Glomerular visceral epithelial cell (primary cell): Measurements from ENCODE around the gene KDM3B.

ENCODE experiments used
- DNase-seq: peaks from one replicate; pipeline ENCODE4 v3.0.0-alpha.2; 2016; ENCODE audit errors: extremely low spot score

Gene KDM3B

DNA sequence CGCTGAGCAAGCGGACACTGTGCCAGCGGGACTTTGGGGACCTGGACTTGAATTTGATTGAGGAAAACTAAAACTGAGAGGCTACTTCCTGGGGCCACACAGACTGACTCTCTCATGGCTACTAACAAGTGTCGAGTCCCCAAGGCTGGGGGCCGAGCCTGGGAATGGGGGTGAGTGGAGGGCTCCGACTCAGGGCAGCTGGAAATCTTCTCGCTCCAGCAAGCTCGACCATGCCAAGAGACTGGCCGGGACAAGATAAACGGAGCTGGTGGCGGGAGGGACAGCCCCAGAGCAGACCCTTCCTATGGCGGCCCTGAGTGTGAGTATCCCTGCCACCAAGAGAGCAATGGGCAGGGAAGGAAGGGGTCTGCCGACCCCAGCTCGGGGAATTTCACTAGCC is 5.6 kb upstream of the KDM3B start:
- DNase-seq, result no peak

DNA sequence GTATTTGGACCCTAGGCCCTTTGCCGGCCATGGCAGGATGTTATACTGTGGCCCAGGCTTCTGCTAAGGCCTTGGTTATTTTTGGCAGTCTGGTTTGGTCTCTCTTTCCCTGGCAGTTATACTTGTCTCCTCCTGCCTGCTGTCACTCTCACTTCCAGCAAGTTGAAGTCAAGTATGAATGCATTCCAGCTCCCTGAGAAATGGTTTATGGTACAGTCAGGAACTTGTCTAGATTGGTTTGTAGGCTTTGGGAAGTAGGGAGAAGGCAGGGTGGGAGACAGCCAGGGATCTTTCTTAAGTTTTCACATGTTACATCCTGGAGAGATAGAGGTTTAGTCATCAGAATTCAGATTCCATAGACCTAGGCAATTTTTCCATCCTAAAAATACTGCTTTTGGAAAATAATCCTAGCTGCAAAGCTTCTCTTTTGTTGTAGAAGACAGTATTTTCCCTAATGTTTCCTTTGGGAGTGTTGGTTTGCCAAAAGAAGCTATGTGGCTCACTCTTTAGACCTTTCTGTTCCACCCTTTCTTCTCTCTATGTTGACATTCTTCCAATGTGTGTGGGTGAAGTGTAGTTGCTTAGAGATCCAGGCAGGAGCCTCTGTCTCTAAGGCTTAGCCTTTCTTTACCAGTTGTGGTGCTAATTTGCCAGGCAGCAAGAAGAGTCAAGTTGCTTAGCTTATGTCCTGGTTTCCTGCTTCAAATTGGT is 2.5 kb upstream of the KDM3B start:
- DNase-seq, result no peak

DNA sequence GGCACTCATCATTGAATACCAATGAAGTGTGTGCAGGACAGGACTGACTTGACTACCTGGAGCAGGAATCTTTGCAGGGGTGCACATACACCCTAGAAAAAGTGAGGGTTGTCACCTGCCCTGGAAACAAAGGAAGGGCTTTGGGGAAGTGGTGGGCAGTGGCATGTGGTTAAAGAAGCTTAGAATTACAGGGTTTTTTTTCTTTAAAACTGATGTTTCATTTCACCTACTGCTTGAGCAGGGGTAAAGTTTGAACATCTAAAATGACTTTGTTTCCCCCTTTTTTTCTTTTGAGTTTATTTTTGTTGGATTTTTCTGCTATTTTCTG is 2.0 kb upstream of the KDM3B start:
- DNase-seq, result no peak

DNA sequence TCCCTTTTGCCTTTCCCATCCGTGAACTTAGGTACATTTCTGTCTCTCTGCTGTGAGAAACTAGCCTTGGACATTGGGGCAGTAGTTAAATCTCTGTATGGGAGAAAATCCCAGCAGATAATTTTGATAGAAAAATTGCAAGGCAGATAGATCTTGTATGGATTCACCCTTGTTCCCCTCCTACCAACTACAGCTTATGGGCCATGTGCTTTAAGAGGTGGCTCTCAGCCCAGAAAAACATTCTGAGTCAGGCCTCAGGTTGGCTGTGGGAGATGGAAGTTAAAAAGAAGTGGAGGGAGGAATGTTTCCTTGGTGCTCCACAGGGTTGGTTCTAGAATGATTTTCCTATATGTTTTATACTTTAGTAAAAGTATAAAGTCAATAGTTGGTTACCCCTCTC is 1.4 kb upstream of the KDM3B start:
- peak; percentile 61 for DNase-seq

DNA sequence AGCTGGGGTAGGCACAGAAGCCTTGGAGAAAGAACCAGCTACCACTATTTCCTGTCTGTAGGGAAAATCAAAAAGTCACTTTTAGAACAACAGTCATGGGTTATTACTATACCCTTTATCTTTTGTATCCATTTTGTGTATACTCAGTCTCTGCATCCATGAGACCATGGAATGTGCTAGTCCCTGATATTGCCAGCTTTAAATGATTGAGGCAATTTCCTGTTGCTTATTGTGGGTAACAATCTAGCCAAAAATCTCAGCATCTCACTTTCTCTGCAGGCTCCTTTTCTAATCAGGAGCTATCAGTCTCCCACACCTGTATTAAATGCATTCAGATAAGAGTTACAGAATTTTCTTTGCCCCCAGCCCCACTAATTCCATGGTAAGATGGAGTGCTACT is 968 bp upstream of the KDM3B start:
- no peak for DNase-seq

DNA sequence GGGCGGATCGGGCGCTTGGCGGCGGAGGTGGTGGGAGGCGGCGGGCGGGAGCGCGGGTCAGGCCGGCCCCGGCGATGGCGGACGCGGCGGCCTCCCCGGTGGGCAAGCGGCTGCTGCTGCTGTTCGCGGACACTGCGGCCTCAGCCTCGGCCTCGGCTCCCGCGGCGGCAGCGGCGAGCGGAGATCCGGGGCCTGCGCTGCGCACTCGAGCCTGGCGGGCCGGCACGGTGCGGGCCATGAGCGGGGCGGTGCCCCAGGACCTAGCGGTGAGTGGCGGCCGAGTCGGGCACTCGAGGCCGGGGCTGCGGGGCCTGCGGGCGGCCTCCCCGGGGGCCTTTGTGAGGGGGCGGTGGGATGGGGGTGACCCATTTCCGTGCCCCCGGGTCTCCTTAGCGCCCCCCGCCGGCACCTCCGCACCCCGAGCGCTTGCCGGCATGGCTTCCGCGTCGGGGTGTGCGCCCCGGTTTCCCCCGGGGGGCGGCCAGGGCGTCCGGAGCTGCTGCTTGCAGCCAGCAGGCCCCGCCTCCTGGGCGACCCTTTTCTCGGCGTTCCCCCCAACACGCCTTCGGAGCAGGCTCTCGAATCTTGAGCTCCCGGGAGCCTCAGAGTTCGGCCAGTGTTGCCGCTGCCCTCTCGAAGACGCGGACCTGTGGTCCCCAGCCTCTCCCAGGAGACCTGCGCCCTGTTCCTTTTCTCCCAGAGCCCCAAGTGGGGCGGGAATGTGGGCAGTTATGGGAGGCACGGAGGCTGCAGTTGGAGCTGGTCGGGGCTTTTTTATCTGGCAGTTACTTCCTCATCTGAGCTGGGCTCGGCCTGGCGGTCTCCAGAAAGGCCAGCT is 456 bp downstream of the KDM3B start:
- DNase-seq, result peak; percentile 68

DNA sequence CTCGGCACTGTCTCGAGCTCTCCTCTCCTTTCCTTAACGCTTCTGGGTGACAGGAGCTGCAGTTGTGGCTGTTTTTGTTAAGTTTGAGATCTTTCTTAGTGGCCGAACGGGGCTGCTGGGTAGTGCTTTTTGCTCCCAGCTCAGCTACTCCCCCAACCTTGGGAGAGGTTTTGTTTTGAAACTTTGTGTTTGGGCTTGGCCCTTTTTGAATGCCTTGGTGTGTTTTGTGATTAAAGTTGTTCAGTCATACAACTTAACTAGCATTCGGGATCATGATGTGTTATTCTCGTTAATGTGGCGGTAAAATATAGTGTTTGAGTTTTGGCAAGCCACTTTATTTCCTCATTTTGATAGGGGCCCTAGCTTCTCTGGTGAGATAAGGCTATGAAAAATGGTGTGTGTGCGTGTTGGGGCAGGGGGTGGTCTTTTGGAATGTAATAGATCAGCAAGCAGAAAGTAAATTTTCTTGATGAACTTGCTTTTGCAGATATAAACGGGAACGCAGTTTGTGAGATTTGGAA is 1.1 kb downstream of the KDM3B start:
- no peak for DNase-seq

DNA sequence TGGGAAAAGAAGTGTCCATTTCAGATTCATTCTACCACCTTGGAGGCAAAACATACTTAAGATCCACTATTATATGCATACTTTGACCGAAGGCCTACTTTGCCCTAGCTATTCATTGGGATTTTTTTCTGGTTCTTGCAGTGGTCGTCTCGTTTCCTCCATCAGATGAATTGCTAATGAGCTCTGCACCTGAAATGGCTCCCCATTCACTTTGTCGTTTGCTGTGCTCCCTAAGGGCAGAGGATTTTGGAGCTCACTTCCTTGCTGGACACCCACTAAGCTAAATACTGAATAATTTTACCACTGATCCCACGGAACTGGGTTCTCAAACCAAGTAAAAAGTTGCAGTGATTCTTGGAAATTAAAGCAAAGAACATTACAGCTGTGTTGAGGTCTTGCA is 1.9 kb downstream of the KDM3B start:
- DNase-seq, result no peak

DNA sequence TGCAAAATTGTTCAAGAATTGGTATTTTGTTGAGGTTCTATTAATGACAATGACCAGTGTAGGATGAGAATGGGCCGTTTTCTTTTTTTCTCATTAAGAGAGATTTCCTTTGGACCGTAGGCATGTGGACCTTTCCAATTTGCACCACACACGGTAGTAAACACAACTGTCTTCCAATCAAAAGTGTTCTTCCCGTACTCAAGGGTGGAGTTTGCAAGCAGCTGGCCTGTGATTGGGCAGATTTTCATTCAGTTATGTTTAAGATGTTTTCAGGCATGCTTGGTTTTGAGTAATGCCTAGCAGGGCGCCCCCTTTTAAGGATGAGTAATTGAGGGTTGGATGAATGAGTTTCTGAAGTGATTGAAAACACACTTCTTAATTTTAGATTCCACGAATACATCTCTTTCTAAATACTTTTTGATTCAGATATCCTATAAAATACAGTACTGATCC is 2.5 kb downstream of the KDM3B start:
- peak; percentile 81 for DNase-seq

DNA sequence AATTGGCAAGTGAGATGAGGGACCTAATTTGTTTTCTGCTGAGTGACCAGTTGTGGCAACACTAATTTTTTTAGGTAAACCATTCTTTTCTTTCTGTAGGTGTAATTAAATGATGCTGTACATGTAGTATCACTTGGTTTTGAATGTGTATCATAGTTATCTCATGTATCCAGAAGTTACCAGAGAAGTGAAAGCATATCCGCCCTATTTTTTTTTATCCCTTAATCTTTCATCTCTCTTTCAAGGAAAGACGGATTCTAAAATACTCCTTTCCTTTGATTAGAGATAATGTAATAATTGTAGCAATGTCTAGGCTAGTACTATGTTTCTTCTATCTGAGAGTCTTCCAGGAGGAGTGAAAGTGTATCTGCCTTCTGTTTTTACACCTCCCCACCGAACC is 7.1 kb downstream of the KDM3B start:
- no peak for DNase-seq

DNA sequence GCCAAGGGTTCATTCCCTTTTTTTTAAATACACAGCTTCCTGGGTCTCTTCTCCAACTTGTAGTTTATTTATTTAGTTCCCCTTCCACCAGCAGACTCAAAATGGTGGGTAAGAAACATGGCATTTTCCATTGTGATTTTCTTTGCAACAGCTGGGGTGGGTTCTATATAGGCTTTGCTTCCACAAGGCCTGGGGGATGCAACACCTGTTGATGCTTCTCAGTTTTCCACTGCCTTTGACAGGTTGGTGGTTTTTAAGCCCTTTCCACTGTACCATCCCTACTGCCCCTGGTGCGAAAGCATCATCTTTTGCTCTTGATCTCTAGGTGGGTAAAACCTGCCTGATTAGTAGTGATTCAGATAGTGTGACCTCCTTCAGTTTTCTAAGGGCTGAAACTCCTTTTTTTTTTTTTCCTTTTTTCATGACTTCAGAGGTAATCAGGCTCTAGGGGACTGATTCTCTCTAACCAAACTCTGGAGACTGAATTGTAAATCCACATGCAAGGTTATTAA is 8.5 kb downstream of the KDM3B start:
- no peak for DNase-seq

DNA sequence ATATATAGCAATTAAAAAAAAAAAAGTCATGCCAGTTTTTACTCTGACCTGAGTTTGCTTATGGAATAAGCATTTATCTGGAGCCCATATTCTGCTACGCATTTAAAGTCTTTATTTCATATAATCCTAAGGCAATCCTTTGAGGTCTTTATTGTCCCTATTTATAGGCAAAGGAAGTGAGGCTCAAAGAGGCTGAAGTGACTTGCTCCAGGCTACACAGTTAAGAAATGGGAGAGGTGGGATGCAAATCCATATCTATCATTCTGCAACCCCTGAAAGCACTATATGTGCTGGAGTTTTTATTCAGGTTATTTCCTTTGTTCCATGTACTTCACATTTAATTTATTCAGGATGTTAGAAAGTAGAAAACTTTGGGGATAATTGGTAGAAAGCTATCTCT is 12.1 kb downstream of the KDM3B start:
- no peak for DNase-seq

DNA sequence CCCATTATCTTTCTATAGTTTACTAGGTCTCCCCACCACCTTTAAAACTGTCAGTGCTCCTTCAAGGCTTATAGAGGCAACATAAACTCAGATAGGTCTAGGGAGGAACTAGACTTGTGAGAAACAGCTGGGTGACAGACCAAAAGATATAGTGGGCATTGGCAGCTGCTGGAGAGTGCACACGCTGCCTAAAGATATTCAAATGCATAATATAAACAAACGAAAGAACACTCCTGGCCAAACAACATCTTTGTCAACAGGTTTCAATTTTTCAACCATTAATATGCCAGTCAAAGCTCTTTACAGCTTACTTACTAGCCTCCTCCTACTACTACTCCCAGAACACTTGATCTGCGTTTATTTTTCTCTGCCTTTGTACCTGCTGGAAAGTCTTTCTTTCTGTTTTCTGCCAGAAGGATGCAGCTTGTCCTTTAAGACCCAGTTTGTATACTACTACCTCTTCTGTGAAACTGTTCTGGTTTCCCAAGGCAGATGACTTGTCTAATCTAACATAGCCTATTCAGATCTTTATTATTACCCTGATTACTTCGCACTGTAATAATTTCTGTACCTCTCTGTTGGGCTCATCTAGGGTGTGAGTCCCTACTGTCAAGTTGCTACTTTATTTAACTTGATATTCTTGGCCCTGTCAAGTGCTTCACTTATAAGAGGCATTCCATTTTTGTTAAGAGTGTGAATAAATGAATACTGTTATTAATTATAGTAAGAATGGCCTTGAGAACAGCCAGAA is 14.3 kb downstream of the KDM3B start:
- no peak for DNase-seq

DNA sequence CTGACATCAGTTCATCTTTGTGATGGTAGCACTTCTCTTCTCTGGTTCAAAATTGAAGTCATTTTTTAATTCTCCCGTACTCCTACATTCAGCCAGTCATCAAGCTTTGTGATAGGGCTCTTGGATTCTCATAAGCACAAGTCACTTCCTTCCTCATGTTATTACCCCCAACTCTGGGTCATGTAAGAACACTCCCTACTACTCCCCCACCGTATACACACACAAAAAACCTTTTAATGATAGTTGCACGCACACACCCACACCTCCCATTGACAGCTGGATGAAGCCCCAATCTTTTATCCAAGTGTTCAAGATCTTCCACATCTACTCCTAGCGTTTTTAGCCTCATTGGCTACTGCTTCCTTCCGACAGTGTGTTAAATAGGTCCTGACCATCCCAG is 16.8 kb downstream of the KDM3B start:
- no peak for DNase-seq

DNA sequence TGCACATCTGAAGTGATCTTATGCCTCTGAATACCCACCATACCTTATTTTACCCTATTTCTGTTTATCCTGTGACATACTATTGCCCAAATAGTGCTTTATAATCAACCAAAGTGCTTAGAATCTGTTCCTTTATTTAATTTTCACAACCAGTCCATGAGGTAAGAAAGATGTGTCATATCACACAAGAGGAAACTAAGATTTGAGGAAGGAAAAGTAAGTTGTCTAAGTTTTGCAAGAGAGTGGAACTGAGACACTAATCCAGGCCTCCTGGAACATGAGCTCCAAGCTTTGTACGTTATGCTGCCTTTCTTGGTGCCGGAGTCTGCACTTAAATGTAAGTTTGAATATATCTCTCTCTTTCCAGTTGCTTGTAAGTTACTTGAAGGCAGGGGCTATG is 17.2 kb downstream of the KDM3B start:
- DNase-seq, result no peak

DNA sequence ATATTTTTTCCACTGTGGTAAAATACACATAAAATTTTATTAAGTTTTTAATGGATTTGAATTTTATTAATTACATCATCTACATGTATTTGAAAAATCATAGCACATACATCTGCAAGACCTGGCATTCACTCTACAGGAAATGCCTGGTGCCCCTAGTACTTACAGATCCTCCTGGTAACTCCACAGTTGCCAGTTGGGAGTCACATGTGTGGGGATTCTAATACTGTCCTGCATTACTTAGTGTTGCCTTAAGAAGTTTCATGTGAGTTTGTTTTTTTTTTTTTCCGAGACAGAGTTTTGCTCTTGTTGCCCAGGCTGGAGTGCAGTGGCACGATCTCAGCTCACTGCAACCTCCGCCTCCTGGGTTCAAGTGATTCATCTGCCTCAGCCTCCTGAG is 18.1 kb downstream of the KDM3B start:
- no peak for DNase-seq

DNA sequence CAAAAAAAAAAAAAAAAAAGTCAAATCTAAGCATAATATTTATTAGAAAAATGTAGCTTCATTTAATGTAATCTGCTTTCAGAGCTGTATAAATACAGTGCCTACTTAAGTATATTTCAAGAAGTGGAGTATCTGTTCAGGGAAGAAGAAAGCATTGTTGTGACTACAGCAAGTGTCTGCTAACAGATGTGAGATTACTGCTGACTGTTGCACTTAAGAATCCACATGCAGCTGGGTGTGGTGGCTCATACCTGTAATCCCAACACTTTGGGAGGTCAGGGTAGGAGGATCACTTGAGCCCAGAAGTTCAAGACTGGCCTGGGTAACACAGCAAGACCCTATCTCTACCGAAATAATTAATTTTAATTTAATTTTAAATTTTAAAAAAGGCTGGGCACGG is 19.0 kb downstream of the KDM3B start:
- no peak for DNase-seq

DNA sequence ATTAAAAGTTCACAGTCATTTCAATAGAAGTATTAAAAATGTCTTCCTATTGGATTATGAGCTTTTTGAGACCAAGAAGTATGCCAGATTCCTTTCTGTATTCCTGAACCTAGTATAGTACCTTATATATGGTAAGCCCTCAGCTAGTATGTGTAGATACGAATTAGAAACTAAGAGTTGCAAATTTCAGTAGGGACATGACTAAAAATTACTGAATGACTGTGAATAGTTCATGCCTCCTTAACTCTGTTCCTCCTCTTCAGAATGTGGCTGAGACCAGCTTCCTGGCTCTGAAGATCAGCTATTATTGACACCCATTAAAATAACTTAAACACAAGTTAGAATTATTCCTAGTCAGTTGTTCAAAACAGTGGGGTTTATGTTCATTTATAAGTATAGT is 19.7 kb downstream of the KDM3B start:
- no peak for DNase-seq

DNA sequence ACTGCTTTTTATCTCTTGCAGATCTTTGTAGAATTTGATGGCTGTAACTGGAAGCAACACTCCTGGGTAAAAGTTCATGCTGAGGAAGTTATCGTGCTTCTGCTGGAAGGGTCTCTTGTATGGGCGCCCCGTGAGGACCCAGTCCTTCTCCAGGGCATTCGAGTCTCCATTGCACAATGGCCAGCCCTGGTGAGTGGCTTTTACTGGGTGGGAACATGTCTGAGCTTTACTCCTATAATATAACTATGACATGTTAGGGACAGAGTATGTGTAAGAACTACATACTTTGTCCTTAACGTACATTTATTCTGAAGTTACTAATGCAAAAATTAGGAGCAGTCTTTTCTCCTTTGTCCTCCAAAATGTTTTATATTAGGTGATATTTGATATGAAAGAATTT is 20.2 kb downstream of the KDM3B start:
- DNase-seq, result no peak

DNA sequence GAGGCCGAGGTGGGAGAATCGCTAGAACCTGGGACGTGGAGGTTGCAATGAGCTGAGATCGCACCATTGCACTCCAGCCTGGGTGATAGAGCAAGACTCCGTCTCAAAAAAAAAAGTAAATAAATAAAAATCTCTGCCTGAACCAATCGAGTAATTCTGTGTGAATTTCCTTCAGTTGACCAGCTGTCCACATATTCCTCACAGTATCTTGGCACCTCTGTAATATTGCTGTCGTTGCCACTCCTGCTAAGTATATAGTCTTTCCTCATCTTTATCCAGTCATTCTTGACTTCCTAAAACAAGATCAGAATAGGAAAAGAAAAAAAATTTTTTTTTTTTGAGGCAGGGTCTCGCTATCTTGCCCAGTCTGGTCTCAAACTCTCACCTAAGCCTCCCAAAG is 29.9 kb downstream of the KDM3B start:
- no peak for DNase-seq

DNA sequence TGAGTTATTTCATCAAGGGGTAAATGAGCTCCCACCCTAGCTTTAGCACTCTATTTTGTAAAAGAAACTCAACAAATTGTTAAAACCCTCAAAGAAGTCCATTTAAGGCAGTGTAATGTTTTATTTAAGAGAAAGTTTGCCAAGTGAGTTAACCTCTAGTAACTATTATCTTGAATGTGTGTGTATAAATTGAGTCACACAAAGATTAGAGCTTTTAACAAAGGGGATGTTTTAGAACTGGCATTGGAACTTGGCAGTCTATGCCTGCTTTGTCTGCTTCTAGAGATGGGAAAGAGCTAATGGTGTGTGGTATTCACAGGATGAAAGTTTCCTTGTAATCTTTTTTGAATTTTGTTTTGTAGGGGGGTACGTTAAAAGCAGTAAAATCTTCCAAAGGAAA is 33.2 kb downstream of the KDM3B start:
- DNase-seq, result no peak

DNA sequence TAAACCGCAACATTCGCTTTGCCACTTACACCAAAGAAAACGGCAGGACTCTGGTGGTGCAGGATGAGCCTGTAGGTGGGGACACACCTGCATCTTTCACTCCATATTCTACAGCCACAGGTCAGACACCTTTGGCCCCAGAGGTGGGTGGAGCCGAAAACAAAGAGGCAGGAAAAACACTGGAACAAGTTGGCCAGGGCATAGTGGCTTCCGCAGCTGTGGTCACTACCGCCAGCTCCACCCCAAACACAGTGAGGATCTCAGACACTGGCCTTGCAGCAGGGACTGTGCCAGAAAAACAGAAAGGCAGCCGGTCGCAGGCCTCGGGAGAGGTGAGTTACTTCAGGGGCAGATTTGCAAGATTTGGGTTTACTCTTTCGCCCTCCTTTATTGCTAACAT is 33.8 kb downstream of the KDM3B start:
- no peak for DNase-seq
